ENCODE measurements around the gene RPAP3.
A peak's percentile ranks its signal among the peaks of the same experiment; 100 is the strongest.

RPAP3 gene, protein sequence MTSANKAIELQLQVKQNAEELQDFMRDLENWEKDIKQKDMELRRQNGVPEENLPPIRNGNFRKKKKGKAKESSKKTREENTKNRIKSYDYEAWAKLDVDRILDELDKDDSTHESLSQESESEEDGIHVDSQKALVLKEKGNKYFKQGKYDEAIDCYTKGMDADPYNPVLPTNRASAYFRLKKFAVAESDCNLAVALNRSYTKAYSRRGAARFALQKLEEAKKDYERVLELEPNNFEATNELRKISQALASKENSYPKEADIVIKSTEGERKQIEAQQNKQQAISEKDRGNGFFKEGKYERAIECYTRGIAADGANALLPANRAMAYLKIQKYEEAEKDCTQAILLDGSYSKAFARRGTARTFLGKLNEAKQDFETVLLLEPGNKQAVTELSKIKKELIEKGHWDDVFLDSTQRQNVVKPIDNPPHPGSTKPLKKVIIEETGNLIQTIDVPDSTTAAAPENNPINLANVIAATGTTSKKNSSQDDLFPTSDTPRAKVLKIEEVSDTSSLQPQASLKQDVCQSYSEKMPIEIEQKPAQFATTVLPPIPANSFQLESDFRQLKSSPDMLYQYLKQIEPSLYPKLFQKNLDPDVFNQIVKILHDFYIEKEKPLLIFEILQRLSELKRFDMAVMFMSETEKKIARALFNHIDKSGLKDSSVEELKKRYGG

DNA sequence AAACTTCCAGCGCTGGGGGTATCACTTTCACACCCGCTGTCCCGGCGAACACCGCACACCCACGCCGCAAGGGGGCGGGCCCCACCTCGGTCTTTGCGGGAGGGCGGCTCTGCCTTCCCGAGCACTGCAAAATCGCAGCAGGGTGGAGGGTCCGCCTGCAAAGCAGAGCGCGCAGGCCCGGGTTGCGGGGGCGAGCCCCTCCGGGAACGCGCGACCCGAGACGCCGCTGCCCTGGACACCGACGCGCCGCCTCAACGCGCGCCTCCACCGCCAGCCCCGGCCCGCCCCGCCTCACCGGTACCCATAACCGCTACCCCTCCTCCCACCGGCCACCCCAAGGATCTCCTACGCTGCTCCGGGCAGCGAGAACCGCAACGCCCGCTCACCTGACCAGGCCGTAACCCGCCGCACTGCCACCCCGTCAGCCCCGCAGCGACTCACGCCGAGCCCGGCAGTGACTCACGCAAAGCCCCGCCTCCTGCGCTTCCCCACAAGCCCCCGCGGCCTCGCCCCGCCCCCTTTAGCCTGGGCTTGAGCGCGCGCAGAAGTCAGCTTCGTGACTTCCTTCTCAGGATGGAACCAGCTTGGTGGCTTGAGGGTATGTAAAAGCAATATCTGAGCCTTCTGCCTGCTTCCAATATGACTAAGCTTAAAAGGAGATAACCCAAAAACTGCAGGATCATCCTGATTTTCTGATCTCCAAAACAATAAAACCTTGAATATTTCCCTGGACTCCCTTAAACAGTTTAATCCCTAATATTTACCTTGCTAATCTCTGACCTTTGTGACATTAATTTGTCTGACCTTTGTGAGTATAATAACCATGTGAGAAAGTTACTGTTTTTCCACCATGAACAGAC lies at the start of gene RPAP3:
RPAP3 (minus strand) TSS at position 465 of the 860 bp plus-strand sequence. CDS start 3,190 bp downstream, outside the sequence.
- DNase-seq = peak; percentile 90

DNA sequence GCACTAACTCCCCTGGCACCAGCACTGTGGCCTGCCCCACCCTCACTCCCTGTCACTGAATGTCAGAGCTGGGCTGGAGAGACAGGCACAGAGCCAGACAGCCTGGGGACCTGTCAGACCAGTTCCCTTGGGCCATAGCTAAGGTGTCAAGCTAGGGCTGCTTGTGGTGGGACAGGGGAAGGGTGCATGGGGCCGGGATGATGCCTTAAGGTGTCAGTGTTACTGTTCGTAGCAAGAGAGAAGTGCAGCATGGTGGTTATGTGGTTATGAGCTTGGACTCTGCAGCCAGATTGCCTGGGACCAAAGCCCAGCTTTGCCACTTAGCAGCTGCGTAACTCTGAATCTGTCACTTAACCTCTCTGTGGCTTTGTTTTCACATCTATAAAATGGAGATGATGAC lies 49.1 kb upstream of the RPAP3 start:
- DNase-seq = no peak

DNA sequence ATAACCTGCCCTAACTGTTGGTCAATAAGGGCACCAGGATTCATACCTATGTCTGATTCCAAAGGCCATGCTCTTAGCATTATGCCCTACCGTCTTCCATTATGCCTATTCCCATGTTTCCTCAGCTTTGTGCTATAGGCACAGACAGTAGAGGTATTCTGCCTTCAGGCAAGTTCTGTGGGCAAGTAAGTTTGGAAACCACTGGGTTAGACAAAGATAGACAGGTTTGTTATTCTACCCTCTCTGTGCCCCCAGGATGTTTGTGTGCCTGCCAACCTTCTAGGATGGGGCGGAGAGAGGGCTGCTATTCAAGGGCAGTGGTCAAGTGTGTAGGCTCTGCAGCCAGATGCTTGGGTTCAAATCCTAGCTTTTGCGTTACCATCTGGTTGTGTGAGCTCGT lies 48.3 kb upstream of the RPAP3 start:
- DNase-seq = no peak

DNA sequence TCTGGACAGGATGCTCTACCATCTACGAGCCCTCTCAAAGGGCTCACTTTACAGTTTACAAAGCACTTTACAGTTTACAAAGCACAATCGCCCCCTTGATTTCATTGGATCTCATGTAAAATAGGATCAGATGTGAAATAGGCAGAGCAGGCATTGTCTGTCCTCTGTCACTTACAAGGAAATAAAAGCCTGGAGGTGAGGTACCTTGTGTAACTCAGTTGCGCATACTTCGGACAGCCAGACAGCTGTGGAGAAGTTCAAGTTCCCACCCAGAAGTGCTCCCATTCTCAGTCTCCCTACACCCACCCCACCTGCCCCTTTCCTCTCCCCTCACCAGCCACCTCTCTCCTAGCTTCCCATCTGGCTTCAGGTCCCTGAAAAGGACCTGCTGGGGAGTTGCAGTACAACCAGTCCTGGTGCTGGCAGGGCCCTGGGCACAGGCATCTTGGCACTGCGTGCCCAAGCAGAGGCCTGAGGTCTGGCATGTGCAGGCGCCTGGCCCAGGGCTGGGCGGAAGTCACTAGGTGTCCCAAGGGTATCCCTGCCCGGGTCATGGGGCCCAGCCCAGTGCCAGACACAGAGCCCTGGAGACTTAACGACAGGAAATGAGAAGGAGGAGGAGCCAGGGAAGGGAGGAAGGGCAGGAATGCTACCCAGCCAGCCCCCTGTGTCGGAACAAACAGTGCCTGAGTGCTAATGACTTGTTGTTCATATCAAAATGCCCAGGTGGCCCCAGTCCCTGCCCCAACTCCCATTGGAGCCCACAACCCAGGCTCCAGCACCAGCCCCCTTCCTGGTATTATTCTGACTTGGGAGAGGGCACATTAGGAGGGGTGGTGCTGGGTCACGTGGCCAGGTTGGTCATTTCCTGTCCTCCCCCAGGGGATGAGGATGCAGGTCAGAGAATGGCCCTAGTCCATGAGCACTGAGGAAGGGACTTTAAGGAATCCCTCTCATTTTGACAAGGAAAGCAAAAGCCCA lies 47.5 kb upstream of the RPAP3 start:
- DNase-seq = no peak

DNA sequence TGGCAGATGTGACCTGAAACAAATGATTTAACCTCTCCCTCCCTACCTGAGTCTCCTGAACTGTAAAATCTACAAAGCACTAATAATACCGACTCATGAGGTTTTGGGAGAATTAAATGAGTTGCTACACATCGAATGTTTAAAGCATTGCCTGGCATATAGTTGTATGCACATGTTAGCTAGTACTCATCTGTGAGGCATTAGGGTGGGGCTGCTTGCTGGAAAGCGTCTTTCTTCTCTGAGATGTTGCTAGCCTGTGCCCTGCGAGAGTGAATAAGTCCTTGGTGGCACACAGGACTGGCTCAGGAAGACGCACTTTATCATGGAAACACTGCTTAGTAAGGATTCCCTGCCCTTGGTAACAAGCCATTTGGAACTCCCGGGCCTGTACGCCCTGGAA lies 46.7 kb upstream of the RPAP3 start:
- no peak for DNase-seq

DNA sequence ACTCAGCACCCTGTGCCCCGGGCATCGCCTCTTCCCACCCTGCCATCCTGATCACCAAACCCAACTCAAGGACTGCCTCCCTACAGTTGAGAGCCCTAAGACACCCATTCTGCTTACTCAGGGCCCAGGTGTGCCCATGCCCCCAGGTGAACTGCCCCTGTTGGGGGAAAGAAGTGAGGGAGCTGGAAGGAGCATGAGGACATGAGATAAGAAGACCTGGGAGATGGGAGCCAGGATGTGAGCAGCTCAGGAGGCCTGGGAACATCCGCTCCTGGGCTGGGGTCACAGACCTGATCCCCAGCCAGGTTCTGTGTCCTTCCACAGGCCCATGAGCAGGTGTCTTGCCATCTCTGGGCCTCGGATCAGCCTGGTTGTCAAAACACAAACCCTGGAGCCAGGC lies 46.3 kb upstream of the RPAP3 start:
- no peak for DNase-seq

DNA sequence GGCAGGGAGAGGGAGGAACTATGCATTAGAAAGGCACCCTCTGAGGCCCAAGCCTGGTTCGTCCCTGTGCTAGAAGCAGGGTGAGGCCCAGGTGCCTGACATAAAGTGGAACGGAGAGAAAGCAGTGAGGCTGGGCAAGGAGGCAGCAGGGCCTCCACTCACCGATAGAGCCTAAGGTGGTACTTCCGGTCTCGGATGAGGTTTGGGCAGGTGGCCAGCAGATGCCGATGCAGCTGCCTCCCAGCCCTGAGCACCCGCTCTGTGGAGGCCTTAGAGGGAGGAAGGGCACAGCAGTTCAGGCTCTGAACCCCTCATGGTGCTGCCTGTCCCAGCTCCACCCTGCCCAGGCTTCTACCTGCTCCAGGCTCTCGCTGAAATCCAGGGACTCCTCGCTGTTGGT lies 45.7 kb upstream of the RPAP3 start:
- DNase-seq = no peak

DNA sequence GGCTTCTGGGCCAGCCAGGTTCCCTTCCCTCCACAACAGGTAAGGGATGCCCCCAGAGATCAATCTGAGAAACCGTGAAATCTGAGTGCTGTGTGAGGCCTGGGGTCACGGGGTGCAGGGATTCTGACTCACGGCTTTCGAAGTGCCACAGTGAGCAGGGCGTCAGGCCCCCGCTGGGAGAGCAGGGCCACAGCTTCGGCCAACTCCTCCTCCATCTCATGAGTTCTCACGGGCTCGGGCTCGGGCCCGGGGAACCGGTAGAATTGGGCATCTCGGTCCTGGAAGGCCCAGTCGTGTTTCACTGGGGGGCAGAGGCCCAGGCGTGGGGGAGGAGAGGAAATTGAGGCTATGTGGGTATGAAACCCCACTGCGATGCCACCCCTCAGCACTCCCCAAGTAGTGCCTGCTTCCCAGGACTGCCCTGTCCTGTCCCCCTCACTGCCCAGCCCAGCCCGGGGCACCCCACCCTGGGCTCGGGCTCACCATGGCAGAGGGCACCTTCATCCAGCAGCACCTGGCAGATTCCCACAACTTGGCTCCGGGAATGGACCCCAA lies 45.2 kb upstream of the RPAP3 start:
- DNase-seq = no peak

DNA sequence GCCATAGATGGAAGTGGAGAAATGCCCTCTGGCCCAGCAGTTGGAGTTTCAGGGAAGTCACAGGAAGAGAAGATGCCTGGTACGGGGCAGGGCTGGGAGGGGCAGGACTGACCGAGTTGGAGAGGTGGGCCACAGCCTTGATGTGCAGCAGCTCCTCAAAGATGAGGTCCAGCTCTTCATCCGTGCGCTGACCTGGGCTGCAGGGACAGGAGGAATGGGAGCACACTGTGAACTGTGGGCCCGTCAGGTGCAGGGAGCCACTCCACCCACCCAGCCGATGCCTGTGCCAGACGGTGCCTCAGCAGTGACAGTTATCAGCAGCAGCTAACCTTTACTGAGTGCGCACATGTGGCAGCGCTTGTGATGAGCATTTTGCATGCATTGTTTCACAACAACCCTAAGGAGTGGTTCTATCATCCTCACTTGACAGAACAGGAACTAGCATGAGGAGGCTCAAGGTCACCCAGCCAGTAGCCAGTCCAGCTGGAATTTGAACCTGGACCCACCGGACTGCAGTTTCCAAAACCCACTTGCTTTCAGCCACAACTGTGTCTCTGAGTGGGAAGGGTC lies 44.5 kb upstream of the RPAP3 start:
- DNase-seq = no peak

DNA sequence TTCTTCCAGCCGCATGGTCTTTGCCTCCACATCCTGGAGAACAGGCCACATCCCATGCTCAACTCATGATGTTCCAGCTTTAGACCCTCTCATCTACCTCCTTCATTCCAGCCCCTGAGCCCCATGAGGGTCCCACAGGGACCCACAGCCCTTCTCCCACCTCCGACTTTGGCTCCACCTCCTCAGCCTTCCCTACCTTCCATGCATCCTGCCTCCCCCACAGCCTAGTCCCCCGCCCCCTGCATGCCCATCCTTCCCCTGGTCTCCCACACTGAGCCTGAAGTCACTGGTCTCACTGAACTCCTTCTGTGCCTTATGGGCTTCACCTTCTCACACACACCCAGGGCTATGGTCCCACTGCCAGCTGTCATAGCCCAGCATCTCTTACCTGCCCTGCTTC lies 43.1 kb upstream of the RPAP3 start:
- no peak for DNase-seq

DNA sequence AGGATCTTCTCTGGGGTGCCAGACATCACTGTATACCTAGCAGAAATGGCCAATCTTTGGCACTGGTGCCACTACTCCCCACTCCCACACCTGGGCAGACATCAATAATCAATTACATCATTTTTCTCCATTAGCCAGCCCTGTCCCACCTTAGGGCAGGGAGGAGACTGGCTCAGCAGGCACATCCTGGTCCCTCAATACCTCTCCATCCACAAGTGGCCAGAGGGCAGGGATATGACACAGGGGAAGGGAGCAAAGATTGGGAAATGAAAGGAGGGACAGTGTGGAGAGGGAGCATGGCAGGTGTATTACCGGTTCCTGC lies 42.6 kb upstream of the RPAP3 start:
- no peak for DNase-seq

DNA sequence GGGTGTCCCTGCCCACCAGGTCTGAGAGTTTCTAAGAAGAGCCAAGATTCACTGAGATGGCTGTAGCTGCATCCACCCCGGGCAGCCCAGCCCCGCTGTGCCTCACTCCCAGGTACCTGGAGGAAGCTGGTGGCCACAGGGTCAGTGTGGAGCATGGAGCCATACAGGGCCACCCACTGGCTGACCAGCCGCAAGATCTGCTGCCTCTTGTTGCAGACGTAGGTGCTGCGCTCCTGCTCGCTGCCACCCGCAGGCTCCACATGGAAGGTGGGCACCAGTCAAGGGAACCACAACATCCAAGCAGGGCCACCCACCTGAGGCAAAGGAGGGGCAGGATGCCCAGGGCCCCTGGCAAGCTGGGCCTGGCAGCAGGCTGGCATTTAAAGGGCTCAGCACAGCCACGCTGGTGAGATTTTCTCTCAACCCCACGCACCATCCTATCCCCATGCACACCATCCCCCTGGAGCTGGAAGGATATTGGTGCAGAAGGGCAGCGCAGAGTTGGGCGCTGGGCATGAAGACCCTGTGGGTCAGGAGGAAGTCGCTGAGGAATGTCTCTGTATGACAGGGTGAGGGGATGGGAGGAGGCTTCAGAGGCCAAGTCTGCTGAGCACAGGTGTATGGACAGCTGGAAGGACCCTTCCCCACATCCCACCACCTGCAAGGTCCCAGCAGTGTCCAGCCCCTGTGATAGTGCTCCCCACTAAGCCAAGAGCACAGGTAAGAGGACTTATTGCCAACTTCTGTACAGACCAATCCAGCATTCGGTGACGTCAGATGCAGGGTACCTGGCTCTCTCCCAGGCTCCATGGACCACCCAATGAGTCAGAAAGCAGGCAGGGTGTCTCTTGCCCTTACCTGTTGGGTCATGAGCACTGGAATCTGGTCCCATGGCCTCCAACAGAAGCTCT lies 42.0 kb upstream of the RPAP3 start:
- DNase-seq = no peak

DNA sequence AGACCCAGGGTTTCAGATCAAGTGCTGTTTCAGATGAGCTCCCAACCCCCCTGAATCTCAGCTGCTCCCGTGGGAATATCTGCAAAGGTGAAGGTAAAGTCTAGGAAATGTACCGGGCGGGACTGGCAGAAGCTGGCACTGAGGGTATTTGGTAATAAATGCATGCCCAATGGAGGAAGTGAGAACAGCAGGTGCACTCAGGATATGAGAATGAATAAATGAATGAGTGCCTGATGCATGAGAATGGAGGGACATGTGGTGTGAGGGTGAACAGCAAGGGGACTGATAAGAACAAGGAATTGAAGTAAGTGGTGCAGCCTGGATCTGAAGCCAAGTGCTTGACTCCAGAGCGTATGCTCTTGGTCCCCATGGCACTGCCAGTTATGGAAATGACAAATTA lies 41.3 kb upstream of the RPAP3 start:
- DNase-seq = no peak

DNA sequence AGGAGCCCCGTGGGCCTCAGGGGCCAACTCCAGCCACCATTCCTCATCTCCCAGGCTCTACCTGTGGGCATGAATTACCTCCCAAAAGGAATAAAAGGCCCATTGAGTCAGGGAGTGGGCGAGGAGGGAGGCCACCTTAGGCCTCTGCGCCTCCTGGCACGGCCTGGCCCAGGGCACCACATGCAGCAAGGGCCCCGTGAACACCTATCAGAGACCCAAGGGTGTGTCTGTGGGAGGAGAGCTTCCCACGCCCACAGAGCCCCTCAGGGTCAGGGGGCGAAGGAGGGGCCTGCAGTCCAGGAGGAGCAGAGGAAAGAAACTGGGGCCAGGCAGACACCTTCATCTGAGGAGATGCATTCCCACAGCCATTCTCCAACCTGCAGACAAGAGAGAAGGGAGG lies 40.7 kb upstream of the RPAP3 start:
- DNase-seq = no peak

DNA sequence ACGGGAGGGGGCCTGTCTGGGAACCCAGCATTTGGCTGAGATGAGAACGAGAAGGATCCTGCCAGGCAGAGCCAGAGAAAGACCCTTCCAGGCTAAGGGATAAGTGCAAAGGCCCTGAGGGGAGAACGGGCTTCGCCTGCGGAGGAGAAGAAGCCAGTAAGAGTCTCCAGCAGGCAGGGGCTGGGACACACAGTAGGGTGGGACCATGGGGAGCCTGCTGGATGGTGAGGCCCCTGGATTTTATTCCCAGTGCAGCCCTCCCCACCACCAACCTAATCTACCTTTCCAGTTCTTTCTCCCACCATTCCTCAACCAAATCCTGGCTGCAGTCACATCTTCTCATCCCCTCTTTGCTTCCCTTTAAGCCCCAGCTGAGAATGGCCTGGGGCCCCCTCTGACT lies 40.2 kb upstream of the RPAP3 start:
- DNase-seq = no peak

DNA sequence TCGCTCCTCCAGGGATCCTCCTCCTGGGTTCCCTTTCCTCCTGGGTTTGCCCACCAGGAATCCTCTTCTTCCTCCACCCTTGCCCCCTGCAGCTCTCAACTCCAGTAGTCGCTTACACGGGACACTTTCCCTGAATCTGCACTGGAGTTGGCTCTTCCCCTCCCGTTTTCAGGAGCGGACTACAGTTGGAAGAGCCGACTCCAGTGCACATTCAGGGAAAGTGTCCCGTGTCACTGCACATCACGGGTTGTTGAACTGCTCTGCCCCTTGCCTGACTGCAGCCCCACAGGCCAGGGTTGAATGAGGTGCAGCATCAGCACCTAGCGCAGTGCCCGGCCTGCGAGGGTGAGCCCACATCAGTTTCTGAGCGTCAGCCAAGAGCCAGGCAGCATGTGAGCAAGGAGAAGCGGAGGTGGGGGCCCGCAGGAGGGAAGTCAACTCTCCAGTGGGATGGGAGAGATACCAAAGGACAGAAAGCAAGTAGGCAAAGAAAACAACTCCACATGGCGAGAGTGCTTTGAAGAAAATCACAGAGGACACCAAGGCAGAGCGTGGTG lies 39.7 kb upstream of the RPAP3 start:
- no peak for DNase-seq

DNA sequence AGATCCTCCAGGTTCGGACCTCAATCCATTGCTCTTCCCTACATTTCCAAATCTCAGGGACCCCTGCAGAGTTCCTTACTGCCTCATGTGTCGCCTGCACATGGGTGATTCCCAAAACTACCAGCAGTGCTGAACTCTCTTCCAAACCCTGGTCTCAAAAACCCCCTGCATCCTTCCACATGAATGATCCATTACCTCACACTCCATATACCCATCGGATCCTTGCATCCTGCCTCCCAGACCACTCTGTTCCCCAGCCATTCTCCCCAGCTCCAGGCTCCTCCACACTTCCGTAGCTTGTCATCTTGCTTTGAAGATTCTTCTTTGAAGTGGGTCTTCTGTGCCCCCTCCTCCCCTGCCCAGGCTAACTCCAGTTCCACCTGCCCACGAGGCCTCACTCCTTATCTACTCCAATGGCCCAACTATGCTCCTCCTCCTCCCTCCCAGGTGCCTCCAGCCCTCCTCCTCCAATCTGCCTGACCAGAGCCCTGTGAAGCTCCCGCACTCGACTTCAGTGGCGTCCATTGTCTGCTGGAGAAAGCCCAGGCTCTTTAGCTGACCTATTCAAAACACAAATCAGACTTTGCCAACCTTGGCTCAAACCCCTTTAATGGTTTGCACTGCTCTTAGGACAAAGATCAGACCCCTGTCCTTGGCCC lies 39.1 kb upstream of the RPAP3 start:
- DNase-seq = no peak

DNA sequence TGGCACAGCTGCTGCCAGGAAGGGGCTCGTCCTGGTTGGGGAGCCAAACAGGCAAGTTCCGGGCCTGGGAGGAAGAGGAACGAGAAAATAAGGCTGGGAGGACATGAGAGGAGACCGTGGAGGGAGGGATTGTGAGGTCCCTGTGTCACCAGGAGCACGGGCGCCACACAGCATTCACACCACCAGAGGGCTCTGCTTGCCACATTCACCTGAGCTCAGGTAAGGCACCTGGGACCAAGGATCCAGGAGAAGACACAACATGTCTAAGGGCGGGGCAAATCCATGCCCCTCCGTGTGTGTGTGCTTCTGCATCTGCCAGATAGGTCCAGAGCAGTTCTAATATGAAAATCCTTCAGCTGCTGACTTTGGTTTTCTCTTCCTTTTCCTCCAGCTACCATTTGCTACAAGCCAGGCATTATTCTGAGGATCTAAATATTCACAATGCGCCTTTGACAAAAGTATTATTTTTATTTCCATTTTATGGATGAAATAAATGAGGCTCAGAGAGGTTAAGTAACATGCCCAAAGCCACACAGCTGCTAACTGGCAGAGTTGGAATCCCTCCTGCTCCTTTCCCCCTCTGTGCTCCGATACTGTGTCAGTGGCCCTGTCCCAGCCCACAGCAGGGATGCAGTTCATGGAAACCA lies 38.3 kb upstream of the RPAP3 start:
- DNase-seq = peak; percentile 75

DNA sequence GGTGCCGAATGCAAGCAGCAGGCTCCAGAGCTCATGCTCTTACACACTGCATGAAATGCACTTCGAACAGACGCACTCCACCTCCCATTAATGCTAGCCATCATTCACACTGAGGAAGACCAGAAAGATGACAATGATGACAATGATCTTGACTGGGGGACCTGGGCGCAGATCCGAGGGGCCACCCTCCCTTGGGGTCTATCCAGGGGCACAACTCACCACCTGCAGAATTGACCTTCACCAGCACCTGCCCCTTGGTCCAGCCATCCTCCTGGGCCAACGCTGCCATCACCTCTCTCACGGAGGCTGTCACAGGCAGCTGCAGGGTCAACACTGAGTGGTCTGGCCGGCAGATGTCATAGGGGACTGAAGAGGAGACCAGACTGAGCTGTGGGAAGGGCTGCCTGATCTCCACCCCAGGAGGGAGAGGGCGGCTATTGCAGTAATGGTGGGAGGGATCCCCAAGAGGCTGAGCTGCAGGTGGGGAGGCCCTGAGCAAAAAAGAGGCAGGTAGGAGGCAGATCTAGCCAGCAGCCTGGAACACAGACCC lies 37.6 kb upstream of the RPAP3 start:
- DNase-seq = no peak
